ENCODE data around the gene MED13L. TPM values are rescaled to one million over a fixed set of nuclear protein-coding genes. Genes with fewer than 3 reads are reported as not detected.
A peak's percentile ranks its signal among the peaks of the same experiment; 100 is the strongest.

The MED13L gene
- total RNA-seq, 1 donor from 2014 or later = 97.7 TPM

DNA sequence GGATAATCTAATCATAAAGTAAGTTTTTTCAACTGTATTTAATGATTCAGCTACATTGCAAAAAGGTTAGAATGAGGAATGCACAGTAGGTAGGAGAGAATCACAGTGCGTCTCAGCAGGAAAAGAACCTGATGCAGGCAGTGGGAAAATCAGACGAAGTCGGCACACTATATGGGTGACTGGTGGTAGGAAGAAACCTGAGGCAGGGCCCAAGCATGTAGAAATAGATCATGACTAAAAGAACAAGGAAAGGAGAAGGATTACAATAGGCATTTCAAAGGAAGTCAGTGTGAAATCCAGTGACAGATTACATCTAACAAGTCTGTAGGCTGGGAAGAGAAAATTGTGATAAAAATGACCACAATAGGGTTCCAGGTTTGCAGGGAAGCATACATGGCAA is 267.0 kb downstream of the MED13L start:
- DNase-seq (ENCODE audit: extremely low spot score, unreplicated experiment) = no peak
- Mint-ChIP-seq H3K27me3 (no peaks in the 10 kb centered on the region), H3K27ac (no peak overlapping the region), H3K4me1 (ENCODE audit: unreplicated experiment) (peaks cover 3% of the 10 kb centered on the region), H3K4me3 (no peak overlapping the region), H3K9me3 (no peaks in the 10 kb centered on the region), H3K36me3 (peaks cover 27% of the 10 kb centered on the region)
- TF ChIP-seq, protein P1, sequence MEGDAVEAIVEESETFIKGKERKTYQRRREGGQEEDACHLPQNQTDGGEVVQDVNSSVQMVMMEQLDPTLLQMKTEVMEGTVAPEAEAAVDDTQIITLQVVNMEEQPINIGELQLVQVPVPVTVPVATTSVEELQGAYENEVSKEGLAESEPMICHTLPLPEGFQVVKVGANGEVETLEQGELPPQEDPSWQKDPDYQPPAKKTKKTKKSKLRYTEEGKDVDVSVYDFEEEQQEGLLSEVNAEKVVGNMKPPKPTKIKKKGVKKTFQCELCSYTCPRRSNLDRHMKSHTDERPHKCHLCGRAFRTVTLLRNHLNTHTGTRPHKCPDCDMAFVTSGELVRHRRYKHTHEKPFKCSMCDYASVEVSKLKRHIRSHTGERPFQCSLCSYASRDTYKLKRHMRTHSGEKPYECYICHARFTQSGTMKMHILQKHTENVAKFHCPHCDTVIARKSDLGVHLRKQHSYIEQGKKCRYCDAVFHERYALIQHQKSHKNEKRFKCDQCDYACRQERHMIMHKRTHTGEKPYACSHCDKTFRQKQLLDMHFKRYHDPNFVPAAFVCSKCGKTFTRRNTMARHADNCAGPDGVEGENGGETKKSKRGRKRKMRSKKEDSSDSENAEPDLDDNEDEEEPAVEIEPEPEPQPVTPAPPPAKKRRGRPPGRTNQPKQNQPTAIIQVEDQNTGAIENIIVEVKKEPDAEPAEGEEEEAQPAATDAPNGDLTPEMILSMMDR (conservative IDR thresholded peaks at IDR 0.05) = no peak

DNA sequence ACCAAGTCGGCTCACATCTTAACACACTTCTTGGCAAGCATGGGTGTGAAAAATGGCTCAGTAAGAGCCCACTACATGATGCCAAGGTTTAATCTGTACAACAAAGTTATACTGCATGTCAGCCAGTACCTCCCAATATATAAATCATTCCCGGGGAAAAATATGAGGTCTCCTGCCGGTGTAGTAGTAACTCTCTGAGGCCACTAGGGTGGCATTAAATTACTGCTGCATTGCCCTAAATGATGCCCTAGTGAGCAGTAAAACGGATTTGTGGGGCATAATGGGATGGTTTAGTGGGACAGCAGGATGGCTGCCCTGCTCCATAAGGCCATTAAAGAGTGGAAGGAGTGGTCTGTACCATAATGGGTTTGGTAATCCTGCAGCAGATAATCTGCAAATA is 267.7 kb downstream of the MED13L start:
- peaks cover 24% of the 10 kb centered on the region for H3K36me3 Mint-ChIP-seq
- H3K27ac Mint-ChIP-seq = no peak overlapping the region
- DNase-seq (ENCODE audit: extremely low spot score, unreplicated experiment) = no peak
- H3K4me3 Mint-ChIP-seq = no peak overlapping the region
- TF ChIP-seq, protein P1 (conservative IDR thresholded peaks at IDR 0.05) = peak; percentile 65
- H3K4me1 Mint-ChIP-seq (ENCODE audit: unreplicated experiment) = no peaks in the 10 kb centered on the region
- no peaks in the 10 kb centered on the region for H3K9me3 Mint-ChIP-seq
- H3K27me3 Mint-ChIP-seq = no peaks in the 10 kb centered on the region

DNA sequence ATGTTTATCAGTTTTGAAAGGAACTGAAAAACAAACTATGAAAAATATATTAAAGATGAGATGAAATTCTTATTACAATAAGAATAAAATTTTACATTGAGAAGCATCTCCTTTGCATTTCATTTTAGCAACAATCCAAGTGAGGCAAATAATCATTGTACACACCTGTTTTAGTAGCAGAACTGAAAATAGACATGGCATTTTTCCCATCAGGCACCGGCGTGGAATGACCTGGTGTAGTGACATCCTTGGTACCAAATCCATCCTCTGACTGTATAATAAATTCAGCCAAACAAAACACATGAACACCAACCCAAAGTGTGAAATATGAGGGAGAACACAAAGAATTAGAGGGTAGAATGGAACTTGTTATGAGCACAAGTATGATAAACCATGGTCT is 271.4 kb downstream of the MED13L start:
- no peak for DNase-seq (ENCODE audit: extremely low spot score, unreplicated experiment)
- Mint-ChIP-seq H3K4me3 (no peak overlapping the region), H3K9me3 (no peaks in the 10 kb centered on the region), H3K4me1 (ENCODE audit: unreplicated experiment) (no peaks in the 10 kb centered on the region), H3K27me3 (no peaks in the 10 kb centered on the region), H3K36me3 (peaks cover 23% of the 10 kb centered on the region), H3K27ac (no peak overlapping the region)
- TF ChIP-seq, protein P1 (conservative IDR thresholded peaks at IDR 0.05) = no peak

DNA sequence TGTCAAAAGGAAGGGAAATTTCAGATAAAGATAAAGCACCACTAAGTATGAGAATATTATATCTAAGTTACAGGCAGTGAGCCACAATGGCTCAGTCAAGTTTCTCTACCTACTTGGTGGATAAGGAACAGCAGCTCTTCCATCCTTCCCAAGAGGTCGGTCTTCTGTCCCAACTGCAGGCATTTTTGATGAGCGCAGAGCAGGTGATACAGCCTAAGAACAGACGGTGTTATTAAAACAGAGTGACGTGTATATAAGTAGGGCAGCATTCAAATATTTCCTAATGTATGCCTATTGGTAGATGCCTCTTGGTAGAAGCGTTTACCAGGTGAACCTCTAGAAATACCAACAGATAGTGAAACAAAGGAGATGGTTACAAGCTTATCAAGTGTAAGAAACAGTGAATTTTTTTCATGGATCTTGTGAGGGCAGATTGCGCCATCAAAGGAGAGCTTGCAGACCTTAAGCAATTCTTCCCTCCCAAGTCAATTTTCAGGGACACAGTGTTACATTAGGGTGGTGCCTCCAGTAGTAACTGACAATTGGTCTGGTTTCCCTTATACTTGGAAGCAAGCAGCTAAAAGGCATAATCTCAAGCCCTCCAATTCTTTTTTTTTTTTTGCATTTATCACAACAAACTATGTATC is 274.5 kb downstream of the MED13L start:
- TF ChIP-seq, protein P1 (conservative IDR thresholded peaks at IDR 0.05) = no peak
- DNase-seq (ENCODE audit: extremely low spot score, unreplicated experiment) = no peak
- peaks cover 25% of the 10 kb centered on the region for H3K4me1 Mint-ChIP-seq (ENCODE audit: unreplicated experiment)
- no peak overlapping the region for H3K4me3 Mint-ChIP-seq
- no peaks in the 10 kb centered on the region for H3K27me3 Mint-ChIP-seq
- H3K27ac Mint-ChIP-seq = no peak overlapping the region
- H3K36me3 Mint-ChIP-seq = peaks cover 12% of the 10 kb centered on the region
- H3K9me3 Mint-ChIP-seq = no peaks in the 10 kb centered on the region

DNA sequence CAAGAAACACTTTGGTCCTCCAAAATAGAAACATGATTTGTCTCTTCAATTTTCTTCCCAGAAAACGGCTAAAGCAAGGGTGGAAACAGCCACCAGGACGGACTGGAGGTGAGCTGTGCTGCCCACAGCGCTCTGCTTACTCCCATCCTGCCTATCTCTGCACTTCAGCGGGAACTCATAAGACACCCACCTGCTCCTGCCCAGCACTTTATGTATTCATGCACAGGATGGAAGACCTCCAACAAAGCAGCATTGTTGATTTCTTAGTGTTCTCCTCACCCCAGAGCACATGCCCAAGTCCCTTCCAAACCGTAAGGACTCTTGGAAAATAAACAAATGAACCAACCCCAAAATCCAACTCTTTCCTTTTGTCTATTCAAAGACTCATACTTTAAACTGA is 277.2 kb downstream of the MED13L start:
- no peaks in the 10 kb centered on the region for H3K27me3 Mint-ChIP-seq

More for the DNA sequence above, 277.2 kb downstream of the MED13L start:
- no peak for DNase-seq (ENCODE audit: extremely low spot score, unreplicated experiment)
- Mint-ChIP-seq H3K27ac (no peak overlapping the region), H3K4me1 (ENCODE audit: unreplicated experiment) (peaks cover 25% of the 10 kb centered on the region), H3K36me3 (peaks cover 4% of the 10 kb centered on the region), H3K9me3 (no peaks in the 10 kb centered on the region), H3K4me3 (no peak overlapping the region)
- TF ChIP-seq, protein P1 (conservative IDR thresholded peaks at IDR 0.05) = no peak

All from type B pancreatic cell (in vitro differentiated cells).